WTC11 (cell line): ENCODE measurements around the gene LCA5. TPM values are rescaled to one million over a fixed set of nuclear protein-coding genes. Genes with fewer than 3 reads are reported as not detected.

ENCODE experiments used
- ATAC-seq: fragments of 200-7000 bp; cut with Tn5 transposase; 2 replicates; pipeline ENCODE4 v1.10.0; 2021; ENCODE audit warnings: mild to moderate bottlenecking, moderate library complexity
- CTCF ChIA-PET: fragments of 300-600 bp; sonication (Branson Sonifier 250); formaldehyde crosslinking; loops from one replicate; lab custom pipeline; 2021; ENCODE audit warnings: antibody characterized with exemption; lab: Charles Lee
- POLR2A ChIA-PET: fragments of 350-600 bp; sonication (Branson Sonifier 250); formaldehyde crosslinking; loops from one replicate; lab custom pipeline; 2021; ENCODE audit warnings: antibody characterized with exemption; lab: Charles Lee
- DNase-seq: peaks from one replicate; pipeline ENCODE4 v3.0.0; 2021; ENCODE audit warnings: low spot score
- H3K27ac Mint-ChIP-seq: 2 replicates; pipeline ENCODE4 v1.8.0; 2021; ENCODE audit warnings: mixed read lengths
- H3K27me3 Mint-ChIP-seq: 2 replicates; pipeline ENCODE4 v1.8.0; 2021; ENCODE audit warnings: low read depth, mild to moderate bottlenecking, moderate library complexity, mixed read lengths
- H3K36me3 Mint-ChIP-seq: 2 replicates; pipeline ENCODE4 v1.8.0; 2021; ENCODE audit warnings: mixed read lengths
- H3K4me1 Mint-ChIP-seq: 2 replicates; pipeline ENCODE4 v1.8.0; 2022; ENCODE audit warnings: mixed read lengths
- H3K4me3 Mint-ChIP-seq: 2 replicates; pipeline ENCODE4 v1.8.0; 2021; ENCODE audit warnings: mild to moderate bottlenecking, moderate library complexity, mixed read lengths
- H3K9me3 Mint-ChIP-seq: 2 replicates; pipeline ENCODE4 v1.8.0; 2021; ENCODE audit warnings: mixed read lengths
- EMX1 ChIP-seq: fragments of 250-450 bp; sonication (Bioruptor Pico); IDR thresholded peaks from 2 replicates; pipeline ENCODE4 v1.8.0; 2021; ENCODE audit warnings: mild to moderate bottlenecking
- NFATC4 ChIP-seq: fragments of 250-450 bp; sonication (Bioruptor Pico); IDR thresholded peaks from 2 replicates; pipeline ENCODE4 v1.9.0; 2021; ENCODE audit warnings: mild to moderate bottlenecking
- NR1H2 ChIP-seq: sonication (generic); formaldehyde crosslinking; IDR thresholded peaks from 2 replicates; pipeline ENCODE4 v1.9.0; 2021; ENCODE audit warnings: mild to moderate bottlenecking, moderate library complexity, missing genetic modification reagents
- SMAD4 ChIP-seq: sonication (generic); formaldehyde crosslinking; IDR thresholded peaks from 2 replicates; pipeline ENCODE4 v1.8.0; 2022; ENCODE audit warnings: mild to moderate bottlenecking, missing genetic modification reagents
- SP1 ChIP-seq: sonication (generic); formaldehyde crosslinking; conservative IDR thresholded peaks from 2 replicates; pipeline ENCODE4 v1.8.1; 2022; ENCODE audit warnings: missing genetic modification reagents
- TCF7 ChIP-seq: sonication (generic); formaldehyde crosslinking; IDR thresholded peaks from 2 replicates; pipeline ENCODE4 v1.8.0; 2022; ENCODE audit warnings: mild to moderate bottlenecking, low read depth, missing genetic modification reagents, moderate library complexity
- TEAD4 ChIP-seq: sonication (generic); formaldehyde crosslinking; IDR thresholded peaks from 2 replicates; pipeline ENCODE4 v1.8.0; 2022; ENCODE audit warnings: mild to moderate bottlenecking, missing genetic modification reagents
- ZNF232 ChIP-seq: sonication (generic); formaldehyde crosslinking; IDR thresholded peaks from 2 replicates; pipeline ENCODE4 v1.8.0; 2022; ENCODE audit warnings: mild to moderate bottlenecking, missing genetic modification reagents
- ZNF263 ChIP-seq: sonication (generic); formaldehyde crosslinking; IDR thresholded peaks from 2 replicates; pipeline ENCODE4 v1.8.1; 2022; ENCODE audit warnings: low read depth, mild to moderate bottlenecking, moderate library complexity, missing genetic modification reagents
- ZNF671 ChIP-seq: fragments of 250-450 bp; sonication (Bioruptor Pico); IDR thresholded peaks from 2 replicates; pipeline ENCODE4 v1.8.0; 2021; ENCODE audit warnings: mild to moderate bottlenecking
- total RNA-seq: library from RNA; stranded (reverse); gene quantifications from 3 replicates; pipeline ENCODE4 v1.2.3, GENCODE V29; 2021
- TF ChIP-seq, protein P1 (sequence below): sonication (generic); formaldehyde crosslinking; IDR thresholded peaks from 2 replicates; pipeline ENCODE4 v1.8.1; 2022; ENCODE audit warnings: low read depth, mild to moderate bottlenecking, moderate library complexity, missing genetic modification reagents, borderline replicate concordance
- TF ChIP-seq, protein P2 (sequence below): fragments of 250-450 bp; sonication (Bioruptor Pico); conservative IDR thresholded peaks from 2 replicates; pipeline ENCODE4 v1.9.0; 2021; ENCODE audit warnings: mild to moderate bottlenecking
- TF ChIP-seq, protein P3 (sequence below): sonication (generic); formaldehyde crosslinking; IDR thresholded peaks from 2 replicates; pipeline ENCODE4 v1.8.0; 2022; ENCODE audit warnings: mild to moderate bottlenecking, missing genetic modification reagents
- TF ChIP-seq, protein P4 (sequence below): sonication (generic); formaldehyde crosslinking; IDR thresholded peaks from 2 replicates; pipeline ENCODE4 v1.8.1; 2022; ENCODE audit warnings: mild to moderate bottlenecking, moderate library complexity, missing genetic modification reagents
- TF ChIP-seq, protein P5 (sequence below): sonication (generic); formaldehyde crosslinking; IDR thresholded peaks from 2 replicates; pipeline ENCODE4 v1.8.1; 2023; ENCODE audit warnings: mild to moderate bottlenecking, missing genetic modification reagents
- TF ChIP-seq, protein P6 (sequence below): sonication (generic); formaldehyde crosslinking; IDR thresholded peaks from 2 replicates; pipeline ENCODE4 v1.8.1; 2022; ENCODE audit warnings: missing genetic modification reagents, borderline replicate concordance
- TF ChIP-seq, protein P7 (sequence below): sonication (generic); formaldehyde crosslinking; IDR thresholded peaks from 2 replicates; pipeline ENCODE4 v1.8.1; 2023; ENCODE audit warnings: mild to moderate bottlenecking, missing genetic modification reagents, moderate library complexity
- TF ChIP-seq, protein P8 (sequence below): fragments of 250-450 bp; sonication (Bioruptor Pico); IDR thresholded peaks from 2 replicates; pipeline ENCODE4 v1.9.0; 2021; ENCODE audit warnings: mild to moderate bottlenecking
- TF ChIP-seq, protein P9 (sequence below): fragments of 200-600 bp; IDR thresholded peaks from 2 replicates; pipeline ENCODE4 v1.8.0; 2022; ENCODE audit warnings: antibody characterized with exemption

Gene LCA5
- total RNA-seq, 1 experiment from 2014 or later, result 3.8 TPM

DNA sequence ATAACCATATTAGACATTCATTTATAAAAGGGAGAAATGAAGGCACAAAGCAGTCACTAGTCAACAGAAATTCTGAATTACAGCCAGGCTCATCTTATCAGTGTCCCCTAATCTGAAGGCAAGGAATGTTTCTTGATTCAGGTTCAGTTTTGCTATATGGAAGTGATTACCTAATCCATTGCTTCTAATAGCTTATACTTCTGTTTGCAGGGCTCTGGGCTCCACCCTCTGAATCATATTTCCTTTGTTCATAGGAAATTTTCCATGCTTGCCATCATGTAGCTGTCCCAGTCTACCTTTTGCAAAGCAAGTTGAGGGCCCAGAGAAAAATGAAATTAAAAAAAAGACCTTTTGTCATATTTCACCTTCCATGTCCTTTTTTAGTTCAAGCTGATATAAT, 96.0 kb downstream of the LCA5 start:
- POLR2A ChIA-PET, result no interaction called here

DNA sequence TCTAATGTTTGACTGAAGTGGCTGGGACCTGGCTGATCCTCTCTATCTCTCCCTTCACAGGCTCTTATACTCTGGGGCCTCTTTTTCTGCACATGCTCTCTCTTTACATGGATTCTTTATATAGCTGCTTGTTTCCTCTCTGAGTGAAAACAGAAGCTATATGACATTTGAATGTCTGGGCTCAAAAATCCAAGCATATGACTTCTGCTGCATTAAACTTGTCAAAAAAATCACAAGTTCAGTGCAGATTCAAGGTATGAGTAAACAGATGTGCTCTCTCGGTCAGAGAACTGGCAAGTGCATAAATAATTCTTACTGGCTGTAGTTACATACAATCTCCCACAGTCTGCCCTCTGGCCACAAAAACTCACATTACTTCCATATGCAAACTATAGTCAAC, 96.6 kb downstream of the LCA5 start:
- DNase-seq (no peak), ATAC-seq (no peak)
- Mint-ChIP-seq H3K27me3 (no peaks in the 10 kb centered on the region), H3K36me3 (peaks cover 26% of the 10 kb centered on the region), H3K9me3 (peaks cover 41% of the 10 kb centered on the region), H3K4me1 (no peaks in the 10 kb centered on the region), H3K27ac (no peak overlapping the region), H3K4me3 (no peak overlapping the region)
- POLR2A ChIA-PET, result no interaction called here
- TF ChIP-seq, protein P1, sequence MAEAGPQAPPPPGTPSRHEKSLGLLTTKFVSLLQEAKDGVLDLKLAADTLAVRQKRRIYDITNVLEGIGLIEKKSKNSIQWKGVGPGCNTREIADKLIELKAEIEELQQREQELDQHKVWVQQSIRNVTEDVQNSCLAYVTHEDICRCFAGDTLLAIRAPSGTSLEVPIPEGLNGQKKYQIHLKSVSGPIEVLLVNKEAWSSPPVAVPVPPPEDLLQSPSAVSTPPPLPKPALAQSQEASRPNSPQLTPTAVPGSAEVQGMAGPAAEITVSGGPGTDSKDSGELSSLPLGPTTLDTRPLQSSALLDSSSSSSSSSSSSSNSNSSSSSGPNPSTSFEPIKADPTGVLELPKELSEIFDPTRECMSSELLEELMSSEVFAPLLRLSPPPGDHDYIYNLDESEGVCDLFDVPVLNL (CRISPR knock-in tag), result no peak
- TF ChIP-seq, protein P2, sequence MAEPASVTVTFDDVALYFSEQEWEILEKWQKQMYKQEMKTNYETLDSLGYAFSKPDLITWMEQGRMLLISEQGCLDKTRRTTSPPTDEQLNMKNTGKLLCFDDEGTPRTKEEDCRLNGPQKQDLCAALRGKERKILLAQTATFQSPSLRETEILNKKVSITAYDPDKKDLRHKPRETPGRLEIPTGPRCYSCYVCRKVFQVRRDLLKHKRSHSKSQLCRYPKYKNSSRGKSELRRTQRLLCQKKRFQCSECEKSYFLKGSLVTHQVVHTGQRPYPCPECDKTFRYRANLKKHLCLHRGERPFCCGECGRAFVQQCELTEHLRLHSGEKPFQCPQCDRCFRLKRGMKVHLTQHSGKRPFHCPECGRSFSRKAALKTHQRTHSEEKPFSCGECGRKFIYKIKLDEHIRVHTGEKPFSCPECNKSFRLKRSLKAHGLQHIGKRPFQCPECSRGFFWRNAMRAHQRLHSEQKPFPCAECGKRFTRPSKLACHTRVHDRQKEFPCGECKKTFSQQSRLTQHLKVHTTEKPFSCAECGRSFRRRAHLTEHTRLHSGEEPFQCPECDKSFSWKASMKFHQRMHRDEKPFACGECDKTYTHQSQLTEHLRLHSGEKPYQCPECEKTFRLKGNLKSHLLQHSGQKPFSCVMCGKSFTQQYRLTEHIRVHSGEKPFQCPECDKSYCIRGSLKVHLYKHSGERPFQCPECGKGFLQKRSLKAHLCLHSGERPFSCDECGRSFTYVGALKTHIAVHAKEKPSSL (CRISPR knock-in tag), result no peak
- TF ChIP-seq, protein P3, sequence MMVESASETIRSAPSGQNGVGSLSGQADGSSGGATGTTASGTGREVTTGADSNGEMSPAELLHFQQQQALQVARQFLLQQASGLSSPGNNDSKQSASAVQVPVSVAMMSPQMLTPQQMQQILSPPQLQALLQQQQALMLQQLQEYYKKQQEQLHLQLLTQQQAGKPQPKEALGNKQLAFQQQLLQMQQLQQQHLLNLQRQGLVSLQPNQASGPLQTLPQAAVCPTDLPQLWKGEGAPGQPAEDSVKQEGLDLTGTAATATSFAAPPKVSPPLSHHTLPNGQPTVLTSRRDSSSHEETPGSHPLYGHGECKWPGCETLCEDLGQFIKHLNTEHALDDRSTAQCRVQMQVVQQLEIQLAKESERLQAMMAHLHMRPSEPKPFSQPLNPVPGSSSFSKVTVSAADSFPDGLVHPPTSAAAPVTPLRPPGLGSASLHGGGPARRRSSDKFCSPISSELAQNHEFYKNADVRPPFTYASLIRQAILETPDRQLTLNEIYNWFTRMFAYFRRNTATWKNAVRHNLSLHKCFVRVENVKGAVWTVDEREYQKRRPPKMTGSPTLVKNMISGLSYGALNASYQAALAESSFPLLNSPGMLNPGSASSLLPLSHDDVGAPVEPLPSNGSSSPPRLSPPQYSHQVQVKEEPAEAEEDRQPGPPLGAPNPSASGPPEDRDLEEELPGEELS (CRISPR knock-in tag), result no peak
- no peak for TF ChIP-seq TEAD4
- TF ChIP-seq, protein P4, sequence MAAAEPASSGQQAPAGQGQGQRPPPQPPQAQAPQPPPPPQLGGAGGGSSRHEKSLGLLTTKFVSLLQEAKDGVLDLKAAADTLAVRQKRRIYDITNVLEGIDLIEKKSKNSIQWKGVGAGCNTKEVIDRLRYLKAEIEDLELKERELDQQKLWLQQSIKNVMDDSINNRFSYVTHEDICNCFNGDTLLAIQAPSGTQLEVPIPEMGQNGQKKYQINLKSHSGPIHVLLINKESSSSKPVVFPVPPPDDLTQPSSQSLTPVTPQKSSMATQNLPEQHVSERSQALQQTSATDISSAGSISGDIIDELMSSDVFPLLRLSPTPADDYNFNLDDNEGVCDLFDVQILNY (CRISPR knock-in tag), result no peak
- TF ChIP-seq, protein P5, sequence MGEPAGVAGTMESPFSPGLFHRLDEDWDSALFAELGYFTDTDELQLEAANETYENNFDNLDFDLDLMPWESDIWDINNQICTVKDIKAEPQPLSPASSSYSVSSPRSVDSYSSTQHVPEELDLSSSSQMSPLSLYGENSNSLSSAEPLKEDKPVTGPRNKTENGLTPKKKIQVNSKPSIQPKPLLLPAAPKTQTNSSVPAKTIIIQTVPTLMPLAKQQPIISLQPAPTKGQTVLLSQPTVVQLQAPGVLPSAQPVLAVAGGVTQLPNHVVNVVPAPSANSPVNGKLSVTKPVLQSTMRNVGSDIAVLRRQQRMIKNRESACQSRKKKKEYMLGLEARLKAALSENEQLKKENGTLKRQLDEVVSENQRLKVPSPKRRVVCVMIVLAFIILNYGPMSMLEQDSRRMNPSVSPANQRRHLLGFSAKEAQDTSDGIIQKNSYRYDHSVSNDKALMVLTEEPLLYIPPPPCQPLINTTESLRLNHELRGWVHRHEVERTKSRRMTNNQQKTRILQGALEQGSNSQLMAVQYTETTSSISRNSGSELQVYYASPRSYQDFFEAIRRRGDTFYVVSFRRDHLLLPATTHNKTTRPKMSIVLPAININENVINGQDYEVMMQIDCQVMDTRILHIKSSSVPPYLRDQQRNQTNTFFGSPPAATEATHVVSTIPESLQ, result no peak
- CTCF ChIA-PET, result no interaction called here

More for the DNA sequence above, 96.0 kb downstream of the LCA5 start:
- peaks cover 45% of the 10 kb centered on the region for H3K9me3 Mint-ChIP-seq
- H3K27ac Mint-ChIP-seq, result no peak overlapping the region
- DNase-seq, result no peak
- no peaks in the 10 kb centered on the region for H3K4me1 Mint-ChIP-seq
- TF ChIP-seq NFATC4, result no peak
- TF ChIP-seq, protein P6, sequence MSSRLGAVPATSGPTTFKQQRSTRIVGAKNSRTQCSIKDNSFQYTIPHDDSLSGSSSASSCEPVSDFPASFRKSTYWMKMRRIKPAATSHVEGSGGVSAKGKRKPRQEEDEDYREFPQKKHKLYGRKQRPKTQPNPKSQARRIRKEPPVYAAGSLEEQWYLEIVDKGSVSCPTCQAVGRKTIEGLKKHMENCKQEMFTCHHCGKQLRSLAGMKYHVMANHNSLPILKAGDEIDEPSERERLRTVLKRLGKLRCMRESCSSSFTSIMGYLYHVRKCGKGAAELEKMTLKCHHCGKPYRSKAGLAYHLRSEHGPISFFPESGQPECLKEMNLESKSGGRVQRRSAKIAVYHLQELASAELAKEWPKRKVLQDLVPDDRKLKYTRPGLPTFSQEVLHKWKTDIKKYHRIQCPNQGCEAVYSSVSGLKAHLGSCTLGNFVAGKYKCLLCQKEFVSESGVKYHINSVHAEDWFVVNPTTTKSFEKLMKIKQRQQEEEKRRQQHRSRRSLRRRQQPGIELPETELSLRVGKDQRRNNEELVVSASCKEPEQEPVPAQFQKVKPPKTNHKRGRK (CRISPR knock-in tag), result no peak
- TF ChIP-seq, all 79 proteins: peak for 0
- CTCF ChIA-PET, result no interaction called here
- Mint-ChIP-seq H3K36me3 (peaks cover 26% of the 10 kb centered on the region), H3K4me3 (no peak overlapping the region), H3K27me3 (no peaks in the 10 kb centered on the region)
- ATAC-seq, result no peak

DNA sequence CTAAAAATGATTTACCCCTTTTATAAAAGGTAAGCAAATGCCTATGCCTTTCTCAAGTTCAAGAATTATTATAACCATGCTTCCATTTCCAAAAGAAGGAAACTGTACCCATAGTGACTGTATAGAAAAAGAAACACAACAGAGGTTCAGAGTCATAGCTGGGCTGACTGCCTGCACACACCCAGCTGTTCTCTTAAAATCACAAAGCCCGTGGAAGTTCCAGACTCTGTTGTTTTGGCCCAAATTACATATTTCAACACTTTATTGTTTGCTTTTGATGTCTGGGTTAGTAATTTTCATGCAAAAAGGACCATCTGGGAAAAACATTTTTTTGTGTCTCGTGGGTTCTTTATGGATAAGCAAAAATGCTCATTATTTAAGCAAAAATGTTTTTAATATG, 99.2 kb downstream of the LCA5 start:
- Mint-ChIP-seq H3K27me3 (no peaks in the 10 kb centered on the region), H3K4me3 (no peak overlapping the region), H3K36me3 (peaks cover 16% of the 10 kb centered on the region), H3K27ac (no peak overlapping the region), H3K4me1 (no peaks in the 10 kb centered on the region), H3K9me3 (peaks cover 22% of the 10 kb centered on the region)
- DNase-seq (no peak), ATAC-seq (no peak)
- POLR2A ChIA-PET, result no interaction called here
- CTCF ChIA-PET, result interaction anchor here (0.9 kb wide), 1 partner anchor 107 kb away, joined by 3 read pairs; no protein-coding TSS in a partner anchor
- TF ChIP-seq, protein P7, sequence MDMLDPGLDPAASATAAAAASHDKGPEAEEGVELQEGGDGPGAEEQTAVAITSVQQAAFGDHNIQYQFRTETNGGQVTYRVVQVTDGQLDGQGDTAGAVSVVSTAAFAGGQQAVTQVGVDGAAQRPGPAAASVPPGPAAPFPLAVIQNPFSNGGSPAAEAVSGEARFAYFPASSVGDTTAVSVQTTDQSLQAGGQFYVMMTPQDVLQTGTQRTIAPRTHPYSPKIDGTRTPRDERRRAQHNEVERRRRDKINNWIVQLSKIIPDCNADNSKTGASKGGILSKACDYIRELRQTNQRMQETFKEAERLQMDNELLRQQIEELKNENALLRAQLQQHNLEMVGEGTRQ (CRISPR knock-in tag), result no peak
- no peak for TF ChIP-seq EMX1 (CRISPR knock-in tag)
- TF ChIP-seq NFATC4, result no peak
- TF ChIP-seq SMAD4, result no peak
- TF ChIP-seq ZNF671, result no peak
- no peak for TF ChIP-seq ZNF232
- TF ChIP-seq ZNF263 (CRISPR knock-in tag), result no peak
- TF ChIP-seq SP1 (CRISPR knock-in tag), result no peak
- TF ChIP-seq, protein P8, sequence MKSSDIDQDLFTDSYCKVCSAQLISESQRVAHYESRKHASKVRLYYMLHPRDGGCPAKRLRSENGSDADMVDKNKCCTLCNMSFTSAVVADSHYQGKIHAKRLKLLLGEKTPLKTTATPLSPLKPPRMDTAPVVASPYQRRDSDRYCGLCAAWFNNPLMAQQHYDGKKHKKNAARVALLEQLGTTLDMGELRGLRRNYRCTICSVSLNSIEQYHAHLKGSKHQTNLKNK, result no peak
- TF ChIP-seq, protein P9, sequence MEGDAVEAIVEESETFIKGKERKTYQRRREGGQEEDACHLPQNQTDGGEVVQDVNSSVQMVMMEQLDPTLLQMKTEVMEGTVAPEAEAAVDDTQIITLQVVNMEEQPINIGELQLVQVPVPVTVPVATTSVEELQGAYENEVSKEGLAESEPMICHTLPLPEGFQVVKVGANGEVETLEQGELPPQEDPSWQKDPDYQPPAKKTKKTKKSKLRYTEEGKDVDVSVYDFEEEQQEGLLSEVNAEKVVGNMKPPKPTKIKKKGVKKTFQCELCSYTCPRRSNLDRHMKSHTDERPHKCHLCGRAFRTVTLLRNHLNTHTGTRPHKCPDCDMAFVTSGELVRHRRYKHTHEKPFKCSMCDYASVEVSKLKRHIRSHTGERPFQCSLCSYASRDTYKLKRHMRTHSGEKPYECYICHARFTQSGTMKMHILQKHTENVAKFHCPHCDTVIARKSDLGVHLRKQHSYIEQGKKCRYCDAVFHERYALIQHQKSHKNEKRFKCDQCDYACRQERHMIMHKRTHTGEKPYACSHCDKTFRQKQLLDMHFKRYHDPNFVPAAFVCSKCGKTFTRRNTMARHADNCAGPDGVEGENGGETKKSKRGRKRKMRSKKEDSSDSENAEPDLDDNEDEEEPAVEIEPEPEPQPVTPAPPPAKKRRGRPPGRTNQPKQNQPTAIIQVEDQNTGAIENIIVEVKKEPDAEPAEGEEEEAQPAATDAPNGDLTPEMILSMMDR, result no peak
- no peak for TF ChIP-seq NR1H2 (CRISPR knock-in tag)
- TF ChIP-seq TCF7 (CRISPR knock-in tag), result no peak
